Hepatocyte (in vitro differentiated cells): ENCODE data around the gene GHR. TPM values are rescaled to one million over a fixed set of nuclear protein-coding genes. Genes with fewer than 3 reads are reported as not detected.

Experiments used
- DNase-seq: peaks from one replicate; pipeline ENCODE4 v3.0.0-alpha.2; 2016; ENCODE audit warnings: low spot score
- H2AFZ ChIP-seq: fragments of 200-600 bp; sonication (generic); 2 replicates; pipeline ENCODE4 v1.6.0; 2016; ENCODE audit warnings: antibody characterized with exemption, mild to moderate bottlenecking
- H3K27ac ChIP-seq: fragments of 200-600 bp; sonication (generic); 2 replicates; pipeline ENCODE4 v1.5.1; 2016; ENCODE audit warnings: mild to moderate bottlenecking
- H3K27me3 ChIP-seq: fragments of 200-600 bp; sonication (generic); 2 replicates; pipeline ENCODE4 v1.6.1; 2016
- H3K36me3 ChIP-seq: fragments of 200-600 bp; sonication (generic); replicated peaks from 2 replicates; pipeline ENCODE4 v1.5.1; 2016; ENCODE audit warnings: low read depth; ENCODE audit not compliant: insufficient read depth
- H3K4me1 ChIP-seq: fragments of 200-600 bp; sonication (generic); 2 replicates; pipeline ENCODE4 v1.5.1; 2016; ENCODE audit warnings: mild to moderate bottlenecking, moderate library complexity; ENCODE audit not compliant: insufficient read depth
- H3K4me2 ChIP-seq: fragments of 200-600 bp; sonication (generic); 2 replicates; pipeline ENCODE4 v1.6.0; 2016
- H3K4me3 ChIP-seq: fragments of 200-600 bp; sonication (generic); 2 replicates; pipeline ENCODE4 v1.5.1; 2016; ENCODE audit warnings: mild to moderate bottlenecking
- H3K79me2 ChIP-seq: fragments of 200-600 bp; sonication (generic); 2 replicates; pipeline ENCODE4 v1.6.0; 2017; ENCODE audit warnings: mild to moderate bottlenecking
- H3K9me2 ChIP-seq: fragments of 200-600 bp; sonication (generic); replicated peaks from 2 replicates; pipeline ENCODE4 v1.6.0; 2017; ENCODE audit warnings: mild to moderate bottlenecking; ENCODE audit not compliant: insufficient read depth
- H3K9me3 ChIP-seq: fragments of 200-600 bp; sonication (generic); 2 replicates; pipeline ENCODE4 v1.5.1; 2016; ENCODE audit warnings: low read depth, mild to moderate bottlenecking
- H4K20me1 ChIP-seq: fragments of 200-600 bp; sonication (generic); 2 replicates; pipeline ENCODE4 v1.6.0; 2016; ENCODE audit warnings: mild to moderate bottlenecking; ENCODE audit not compliant: insufficient read depth, poor library complexity, severe bottlenecking
- EZH2 ChIP-seq: fragments of 200-600 bp; sonication (generic); IDR thresholded peaks from 2 replicates; pipeline ENCODE4 v1.6.1; 2016; ENCODE audit warnings: antibody characterized with exemption, mild to moderate bottlenecking, borderline replicate concordance
- EZH2phosphoT487 ChIP-seq: fragments of 200-600 bp; sonication (generic); IDR thresholded peaks from one replicate; pipeline ENCODE4 v1.6.1; 2018; ENCODE audit warnings: antibody characterized with exemption, mild to moderate bottlenecking, low read depth, moderate library complexity; ENCODE audit not compliant: unreplicated experiment, severe bottlenecking
- WGBS: methylation state at CpG from one replicate; pipeline ENCODE4 v1.1.6; 2016; ENCODE audit warnings: low lambda C conversion rate; ENCODE audit errors: missing lambda C conversion rate; 5-methylcytosine and 5-hydroxymethylcytosine counted together
- polyA plus RNA-seq: library from polyadenylated mRNA; unstranded; fragments of >200 nt; fragmentation: Nextera tagmentation; extraction: Ambion mirVana; gene quantifications from 2 replicates; pipeline ENCODE4 v1.2.1, GENCODE V29; 2016
- total RNA-seq: library from RNA; depleted of rRNA; stranded (reverse); fragments of >200 nt; gene quantifications from 2 replicates; pipeline ENCODE4 v1.2.3, GENCODE V29; 2014
- TF ChIP-seq, protein P1 (sequence below): fragments of 200-600 bp; sonication (generic); IDR thresholded peaks from 2 replicates; pipeline ENCODE4 v1.5.1; 2016; ENCODE audit warnings: antibody characterized with exemption, mild to moderate bottlenecking; ENCODE audit not compliant: poor library complexity

Gene GHR
- total RNA-seq: 22.5 and 24.3 TPM in 2 replicates
- 12.6 and 14.4 TPM in 2 replicates for polyA plus RNA-seq

DNA sequence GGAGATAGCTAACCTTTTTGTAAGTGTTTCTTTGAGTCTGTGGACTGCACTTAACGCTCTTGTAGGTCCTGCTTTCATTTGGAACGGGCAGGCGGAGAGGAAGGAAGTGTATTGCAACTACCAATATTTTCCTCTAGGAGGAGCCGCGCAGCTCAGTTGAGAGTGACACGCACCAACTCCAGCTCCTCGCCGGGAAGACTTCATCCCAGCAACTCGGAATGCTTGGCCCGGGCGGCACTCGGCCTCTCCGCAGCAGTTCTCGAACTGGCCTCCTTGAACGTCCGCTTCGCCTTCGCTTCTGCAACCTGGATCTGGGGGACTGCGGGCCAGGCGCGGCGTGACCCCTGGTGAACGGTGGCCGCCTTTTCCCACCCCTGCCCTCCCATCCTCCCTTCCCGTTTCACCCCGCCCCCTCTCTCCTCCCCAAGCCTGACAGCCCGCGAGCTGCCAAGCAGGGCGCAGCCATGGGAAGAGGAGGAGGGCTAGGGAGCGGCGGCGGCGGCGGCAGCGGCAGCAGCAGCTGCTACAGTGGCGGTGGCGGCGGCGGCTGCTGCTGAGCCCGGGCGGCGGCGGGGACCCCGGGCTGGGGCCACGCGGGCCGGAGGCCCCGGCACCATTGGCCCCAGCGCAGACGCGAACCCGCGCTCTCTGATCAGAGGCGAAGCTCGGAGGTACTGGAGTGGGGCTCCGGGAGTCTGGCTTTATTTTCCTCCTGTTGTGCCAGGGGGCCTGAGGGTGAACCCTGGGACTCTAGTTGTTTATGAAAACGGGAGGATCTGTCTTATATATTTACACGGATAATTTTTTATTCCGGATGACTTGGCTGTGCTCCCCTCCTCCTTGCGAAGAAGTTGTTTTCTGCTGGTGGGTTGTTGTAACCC, at the start of gene GHR:
TSS of gene GHR (plus strand) at position 155 of the 881 bp plus-strand sequence. CDS start 142,436 bp downstream, outside the sequence.
- Histone ChIP-seq H3K9me2 (no peaks in the 10 kb centered on the region), H3K27ac (peak within 1 kb of the TSS; percentile 86), H3K4me1 (peaks cover 21% of the 10 kb centered on the region), H2AFZ (peak within 1 kb of the TSS; percentile 76), H3K4me3 (peak within 1 kb of the TSS; percentile 71), H4K20me1 (peaks cover 2% of the 10 kb centered on the region), H3K9me3 (no peaks in the 10 kb centered on the region), H3K27me3 (no peaks in the 10 kb centered on the region), H3K4me2 (peak within 1 kb of the TSS; percentile 78), H3K79me2 (peaks cover 42% of the 10 kb centered on the region), H3K36me3 (no peaks in the 10 kb centered on the region)
- TF ChIP-seq, protein P1, sequence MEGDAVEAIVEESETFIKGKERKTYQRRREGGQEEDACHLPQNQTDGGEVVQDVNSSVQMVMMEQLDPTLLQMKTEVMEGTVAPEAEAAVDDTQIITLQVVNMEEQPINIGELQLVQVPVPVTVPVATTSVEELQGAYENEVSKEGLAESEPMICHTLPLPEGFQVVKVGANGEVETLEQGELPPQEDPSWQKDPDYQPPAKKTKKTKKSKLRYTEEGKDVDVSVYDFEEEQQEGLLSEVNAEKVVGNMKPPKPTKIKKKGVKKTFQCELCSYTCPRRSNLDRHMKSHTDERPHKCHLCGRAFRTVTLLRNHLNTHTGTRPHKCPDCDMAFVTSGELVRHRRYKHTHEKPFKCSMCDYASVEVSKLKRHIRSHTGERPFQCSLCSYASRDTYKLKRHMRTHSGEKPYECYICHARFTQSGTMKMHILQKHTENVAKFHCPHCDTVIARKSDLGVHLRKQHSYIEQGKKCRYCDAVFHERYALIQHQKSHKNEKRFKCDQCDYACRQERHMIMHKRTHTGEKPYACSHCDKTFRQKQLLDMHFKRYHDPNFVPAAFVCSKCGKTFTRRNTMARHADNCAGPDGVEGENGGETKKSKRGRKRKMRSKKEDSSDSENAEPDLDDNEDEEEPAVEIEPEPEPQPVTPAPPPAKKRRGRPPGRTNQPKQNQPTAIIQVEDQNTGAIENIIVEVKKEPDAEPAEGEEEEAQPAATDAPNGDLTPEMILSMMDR: peak; percentile 66
- no peak for TF ChIP-seq EZH2
- no peak for TF ChIP-seq EZH2phosphoT487
- 1% methylated on average over 51 of the region's 60 CpGs for WGBS
- DNase-seq: peak; percentile 93

DNA sequence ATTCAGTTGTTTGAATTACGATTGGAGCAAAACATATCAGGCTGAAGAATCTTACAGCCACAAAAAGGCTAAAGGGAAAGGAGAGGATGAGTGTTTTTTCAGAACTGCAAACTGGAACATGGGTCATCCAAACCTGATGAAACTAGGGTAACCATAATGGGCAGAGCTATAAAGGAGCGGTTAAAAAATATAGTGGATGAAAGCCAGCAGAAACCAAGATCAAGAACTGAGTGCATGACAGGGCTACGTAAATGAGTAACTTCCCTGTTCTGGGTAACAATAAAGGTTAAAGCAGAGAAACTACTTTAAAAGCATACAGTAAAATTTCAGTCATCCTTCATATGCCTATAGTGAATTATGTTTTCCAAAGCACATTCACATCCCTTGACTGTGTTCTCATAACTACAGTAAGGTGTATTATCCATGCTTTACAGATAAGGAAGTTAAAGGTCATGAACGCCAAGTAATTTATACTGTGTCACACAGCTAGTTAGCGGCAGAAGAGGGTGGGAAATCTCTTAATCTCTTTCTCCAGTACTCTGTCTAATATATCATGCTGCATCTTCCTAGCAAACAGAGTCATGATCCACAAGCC, 48.5 kb upstream of the GHR start:
- TF ChIP-seq EZH2: no peak
- no peak for TF ChIP-seq EZH2phosphoT487
- TF ChIP-seq, protein P1: no peak
- Histone ChIP-seq H3K79me2 (no peaks in the 10 kb centered on the region), H3K4me2 (no peak overlapping the region), H3K27me3 (no peaks in the 10 kb centered on the region), H3K4me1 (no peaks in the 10 kb centered on the region), H2AFZ (no peak overlapping the region), H4K20me1 (no peaks in the 10 kb centered on the region), H3K36me3 (no peaks in the 10 kb centered on the region), H3K9me2 (no peaks in the 10 kb centered on the region), H3K9me3 (no peaks in the 10 kb centered on the region), H3K27ac (no peak overlapping the region), H3K4me3 (no peak overlapping the region)
- no peak for DNase-seq
- 81% methylated on average over 5 of the region's 5 CpGs for WGBS

DNA sequence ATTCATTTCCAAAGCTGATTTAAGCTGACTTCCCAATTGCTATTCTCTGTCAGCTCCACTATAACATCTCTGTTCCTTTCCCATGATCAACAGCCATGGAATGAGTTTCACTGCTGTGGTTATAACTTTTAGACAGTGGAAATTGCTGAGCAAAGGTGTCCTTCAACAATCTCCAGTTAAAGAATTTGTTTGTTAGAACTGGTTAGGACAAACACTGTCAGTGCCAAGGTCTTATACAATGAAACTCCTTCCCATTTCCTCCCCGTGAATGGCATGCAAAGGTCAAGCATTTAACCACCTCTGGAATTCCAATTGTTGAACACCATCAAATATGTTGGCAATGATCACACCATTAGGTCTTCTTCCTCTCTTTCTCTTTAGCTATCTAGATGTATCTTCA, 45.7 kb upstream of the GHR start:
- 32% methylated on average over 1 of the region's 1 CpG for WGBS
- H3K4me2 ChIP-seq: no peak overlapping the region
- H3K27me3 ChIP-seq: no peaks in the 10 kb centered on the region
- no peaks in the 10 kb centered on the region for H3K4me1 ChIP-seq
- H3K36me3 ChIP-seq: no peaks in the 10 kb centered on the region
- H3K9me3 ChIP-seq: no peaks in the 10 kb centered on the region
- H3K4me3 ChIP-seq: no peak overlapping the region
- no peaks in the 10 kb centered on the region for H4K20me1 ChIP-seq
- H3K27ac ChIP-seq: no peak overlapping the region
- no peak for TF ChIP-seq EZH2
- TF ChIP-seq, protein P1: no peak
- no peak for TF ChIP-seq EZH2phosphoT487
- H3K79me2 ChIP-seq: no peaks in the 10 kb centered on the region
- H3K9me2 ChIP-seq: no peaks in the 10 kb centered on the region
- DNase-seq: no peak
- no peak overlapping the region for H2AFZ ChIP-seq
